ENCODE results near the gene POLR2L. TPM values are rescaled to one million over a fixed set of nuclear protein-coding genes. Genes with fewer than 3 reads are reported as not detected.

Gene POLR2L
- total RNA-seq, 1 experiment from 2014 or later, result 117 TPM

- TF ChIP-seq EZH2 (IDR thresholded peaks at IDR 0.05; ENCODE audit: borderline replicate concordance, low read depth, low read length, poor library complexity, severe bottlenecking) (no peak), CTCF (conservative IDR thresholded peaks at IDR 0.05; ENCODE audit: low read depth, low read length) (no peak)
- no peak overlapping the region for H3K27ac ChIP-seq (ENCODE audit: low read depth, low read length, poor library complexity, severe bottlenecking)
- no peaks in the 10 kb centered on the region for H3K9me3 ChIP-seq (ENCODE audit: low read depth, low read length, poor library complexity, severe bottlenecking)
- peaks cover 16% of the 10 kb centered on the region for H3K4me1 ChIP-seq (ENCODE audit: insufficient read depth, low read length, poor library complexity, severe bottlenecking)
- CTCF ChIA-PET, result no interaction called here
- BruUV-seq (replicated peaks), result no TSS peak
- intact Hi-C loops (cut with micrococcal nuclease; ENCODE audit: unreplicated experiment), result no loop called here
- no peaks in the 10 kb centered on the region for H3K27me3 ChIP-seq (replicated peaks; ENCODE audit: insufficient read depth, low read depth, low read length, poor library complexity)
- H3K36me3 ChIP-seq (ENCODE audit: insufficient read depth, low read length, poor library complexity, severe bottlenecking), result peaks cover 4% of the 10 kb centered on the region
- no peak for DNase-seq (ENCODE audit: low spot score)
- POLR2A ChIA-PET (ENCODE audit: low non-redundant PET), result no interaction called here
- no peak overlapping the region for H3K4me3 ChIP-seq (ENCODE audit: low read depth, low read length, poor library complexity, severe bottlenecking)
Measured at GRCh38 chr11:824942-825341, 17.4 kb downstream of the POLR2L start.

GRCh38 chr11:824292-824880 lies 17.9 kb downstream of the POLR2L start:
- intact Hi-C loops (cut with micrococcal nuclease; ENCODE audit: unreplicated experiment), result no loop called here
- H3K27me3 ChIP-seq (replicated peaks; ENCODE audit: insufficient read depth, low read depth, low read length, poor library complexity), result no peaks in the 10 kb centered on the region
- H3K27ac ChIP-seq (ENCODE audit: low read depth, low read length, poor library complexity, severe bottlenecking), result no peak overlapping the region
- no TSS peak for BruUV-seq (replicated peaks)
- peaks cover 10% of the 10 kb centered on the region for H3K4me1 ChIP-seq (ENCODE audit: insufficient read depth, low read length, poor library complexity, severe bottlenecking)
- no peaks in the 10 kb centered on the region for H3K9me3 ChIP-seq (ENCODE audit: low read depth, low read length, poor library complexity, severe bottlenecking)
- ChIA-PET CTCF (no interaction called here), POLR2A (ENCODE audit: low non-redundant PET) (no interaction called here)
- peaks cover 4% of the 10 kb centered on the region for H3K36me3 ChIP-seq (ENCODE audit: insufficient read depth, low read length, poor library complexity, severe bottlenecking)
- no peak for TF ChIP-seq CTCF (conservative IDR thresholded peaks at IDR 0.05; ENCODE audit: low read depth, low read length)
- TF ChIP-seq EZH2 (IDR thresholded peaks at IDR 0.05; ENCODE audit: borderline replicate concordance, low read depth, low read length, poor library complexity, severe bottlenecking), result no peak
- H3K4me3 ChIP-seq (ENCODE audit: low read depth, low read length, poor library complexity, severe bottlenecking), result no peak overlapping the region
- DNase-seq (ENCODE audit: low spot score), result no peak

GRCh38 chr11:823441-824291 lies 18.7 kb downstream of the POLR2L start:
- BruUV-seq (replicated peaks), result no TSS peak
- H3K36me3 ChIP-seq (ENCODE audit: insufficient read depth, low read length, poor library complexity, severe bottlenecking), result peaks cover 4% of the 10 kb centered on the region
- ChIA-PET CTCF (no interaction called here), POLR2A (ENCODE audit: low non-redundant PET) (no interaction called here)
- H3K4me1 ChIP-seq (ENCODE audit: insufficient read depth, low read length, poor library complexity, severe bottlenecking), result peaks cover 14% of the 10 kb centered on the region
- no peaks in the 10 kb centered on the region for H3K27me3 ChIP-seq (replicated peaks; ENCODE audit: insufficient read depth, low read depth, low read length, poor library complexity)
- no peak overlapping the region for H3K27ac ChIP-seq (ENCODE audit: low read depth, low read length, poor library complexity, severe bottlenecking)
- no peaks in the 10 kb centered on the region for H3K9me3 ChIP-seq (ENCODE audit: low read depth, low read length, poor library complexity, severe bottlenecking)
- no peak for DNase-seq (ENCODE audit: low spot score)
- no peak for TF ChIP-seq CTCF (conservative IDR thresholded peaks at IDR 0.05; ENCODE audit: low read depth, low read length)
- TF ChIP-seq EZH2 (IDR thresholded peaks at IDR 0.05; ENCODE audit: borderline replicate concordance, low read depth, low read length, poor library complexity, severe bottlenecking), result no peak
- no peak overlapping the region for H3K4me3 ChIP-seq (ENCODE audit: low read depth, low read length, poor library complexity, severe bottlenecking)
- intact Hi-C loops (cut with micrococcal nuclease; ENCODE audit: unreplicated experiment), result no loop called here

Data from A673 (cell line).